Natural killer cell (primary cell): Measurements from ENCODE around the gene DHTKD1. TPM values are rescaled to one million over a fixed set of nuclear protein-coding genes. Genes with fewer than 3 reads are reported as not detected.
"Not testable (repeated sequence)": the region's sequence is repeated elsewhere in the genome, so short reads cannot be mapped to it uniquely, and the experiment has no call there.

Experiments used
- ATAC-seq, 3 donors: fragments of 150-1000 bp in 2 of 3; fragments of 200-7000 bp in 1 of 3; cut with Tn5 transposase; 1 replicate in 1 of 3; 2 replicates in 2 of 3; pipeline ENCODE4 v1.10.0; 2021; ENCODE audit warnings: mild to moderate bottlenecking in 2 of 3, moderate library complexity in 2 of 3
- DNase-seq, 2 donors: peaks; one replicate each; pipeline versions ENCODE4 v3.0.0 to v3.0.0-alpha.2; 2013 to 2021; ENCODE audit warnings: mixed read lengths in 1 of 2
- H3K27ac ChIP-seq: one replicate; pipeline ENCODE4 v1.5.1; 2013; ENCODE audit warnings: mild to moderate bottlenecking, low read length
- H3K27me3 ChIP-seq: one replicate; pipeline ENCODE4 v1.6.1; 2013; ENCODE audit warnings: low read length; ENCODE audit not compliant: control insufficient read depth, insufficient read depth
- H3K36me3 ChIP-seq: one replicate; pipeline ENCODE4 v1.6.1; 2013; ENCODE audit warnings: low read length; ENCODE audit not compliant: control insufficient read depth, insufficient read depth
- H3K4me1 ChIP-seq: one replicate; pipeline ENCODE4 v1.6.1; 2013; ENCODE audit warnings: low read length; ENCODE audit not compliant: control insufficient read depth, insufficient read depth
- H3K4me3 ChIP-seq: one replicate; pipeline ENCODE4 v1.5.1; 2013; ENCODE audit warnings: low read length
- H3K9me3 ChIP-seq: one replicate; pipeline ENCODE4 v1.6.1; 2013; ENCODE audit warnings: low read length; ENCODE audit not compliant: control insufficient read depth, insufficient read depth
- H3K27ac Mint-ChIP-seq, 2 donors: one replicate each; pipeline ENCODE4 v1.8.0; 2022; ENCODE audit warnings: mild to moderate bottlenecking in 2 of 2, mixed read lengths in 2 of 2, moderate library complexity in 1 of 2
- H3K27me3 Mint-ChIP-seq, 2 donors: one replicate each; pipeline ENCODE4 v1.8.0; 2022; ENCODE audit warnings: low read depth in 2 of 2, mixed read lengths in 2 of 2
- H3K36me3 Mint-ChIP-seq: one replicate; pipeline ENCODE4 v1.8.0; 2022; ENCODE audit warnings: mixed read lengths
- H3K4me1 Mint-ChIP-seq, 2 donors: one replicate each; pipeline ENCODE4 v1.8.0; 2022; ENCODE audit warnings: mixed read lengths in 2 of 2
- H3K4me3 Mint-ChIP-seq: one replicate; pipeline ENCODE4 v1.8.0; 2022; ENCODE audit warnings: mild to moderate bottlenecking, moderate library complexity, mixed read lengths
- H3K9me3 Mint-ChIP-seq, 2 donors: one replicate each; pipeline ENCODE4 v1.8.0; 2022; ENCODE audit warnings: mixed read lengths in 2 of 2
- CTCF ChIP-seq: fragments of 200-600 bp; IDR thresholded peaks from one replicate; pipeline ENCODE4 v1.8.0; 2022; ENCODE audit warnings: antibody characterized with exemption
- WGBS: methylation state at CpG from one replicate; pipeline ENCODE4 v1.1.7; 2013; ENCODE audit warnings: missing lambda C conversion rate; ENCODE audit not compliant: insufficient coverage; 5-methylcytosine and 5-hydroxymethylcytosine counted together
- intact Hi-C: fragments of 100-400 bp; cut with micrococcal nuclease; formaldehyde crosslinking; loops from one replicate; pipeline ENCODE4 v1.14.2; 2022
- total RNA-seq, 4 donors: library from RNA; stranded (reverse); fragments of 120-200 nt in 1 of 4; gene quantifications; one replicate each; pipeline versions ENCODE4 v1.2.3 to v1.2.4, GENCODE V29; 2013 to 2022

DHTKD1 gene
- total RNA-seq, 3 donors from 2014 or later (not counting 1 experiment from before 2014, with no cell fraction given) = 14.4 to 17.3 (median 14.8) TPM

- DNase-seq (no peak), ATAC-seq (no peak)
- Mint-ChIP-seq H3K27ac (no peak overlapping the region), H3K9me3 (no peaks in the 10 kb centered on the region), H3K4me1 (no peaks in the 10 kb centered on the region), H3K27me3 (no peaks in the 10 kb centered on the region), H3K4me3 (no peak overlapping the region), H3K36me3 (no peaks in the 10 kb centered on the region)
- H3K4me3 ChIP-seq = no peak overlapping the region
- no peaks in the 10 kb centered on the region for H3K36me3 ChIP-seq
- intact Hi-C loops = no loop called here
- H3K4me1 ChIP-seq = no peaks in the 10 kb centered on the region
- no peaks in the 10 kb centered on the region for H3K27me3 ChIP-seq
- no peaks in the 10 kb centered on the region for H3K9me3 ChIP-seq
- no peak for TF ChIP-seq CTCF
- no peak overlapping the region for H3K27ac ChIP-seq
- 94% methylated on average over 3 of the region's 4 CpGs for WGBS
Observed at GRCh38 chr10:12061124-12061523, 7.6 kb upstream of the DHTKD1 start.

GRCh38 chr10:12062754-12063482 is 5.8 kb upstream of the DHTKD1 start:
- H3K9me3 ChIP-seq = no peaks in the 10 kb centered on the region
- H3K27me3 ChIP-seq = no peaks in the 10 kb centered on the region
- Mint-ChIP-seq H3K4me1 (no peaks in the 10 kb centered on the region), H3K36me3 (no peaks in the 10 kb centered on the region), H3K27me3 (no peaks in the 10 kb centered on the region), H3K9me3 (no peaks in the 10 kb centered on the region), H3K27ac (no peak overlapping the region), H3K4me3 (no peak overlapping the region)
- ATAC-seq = no peak
- H3K36me3 ChIP-seq = no peaks in the 10 kb centered on the region
- no peak overlapping the region for H3K27ac ChIP-seq
- no peak overlapping the region for H3K4me3 ChIP-seq
- intact Hi-C loops = no loop called here
- no peak for DNase-seq
- H3K4me1 ChIP-seq = peaks cover under 1% of the 10 kb centered on the region
- TF ChIP-seq CTCF = no peak
- 89% methylated on average over 12 of the region's 14 CpGs for WGBS

GRCh38 chr10:12063483-12063818 is 5.3 kb upstream of the DHTKD1 start:
- H3K27me3 ChIP-seq = no peaks in the 10 kb centered on the region
- no peaks in the 10 kb centered on the region for H3K4me1 Mint-ChIP-seq
- no peaks in the 10 kb centered on the region for H3K9me3 Mint-ChIP-seq
- TF ChIP-seq CTCF = no peak
- H3K36me3 ChIP-seq = no peaks in the 10 kb centered on the region
- no CpG with 5 or more reads among the region's 3 CpGs for WGBS
- no peak for ATAC-seq
- peaks cover 6% of the 10 kb centered on the region for H3K4me1 ChIP-seq
- H3K27ac ChIP-seq = no peak overlapping the region
- no peaks in the 10 kb centered on the region for H3K36me3 Mint-ChIP-seq
- no peaks in the 10 kb centered on the region for H3K27me3 Mint-ChIP-seq
- no peak overlapping the region for H3K4me3 Mint-ChIP-seq
- no peak overlapping the region for H3K27ac Mint-ChIP-seq
- H3K4me3 ChIP-seq = no peak overlapping the region
- intact Hi-C loops = no loop called here
- no peak for DNase-seq
- H3K9me3 ChIP-seq = no peaks in the 10 kb centered on the region

GRCh38 chr10:12067336-12067735 is 1.4 kb upstream of the DHTKD1 start:
- 100% methylated on average over 2 of the region's 2 CpGs for WGBS
- Mint-ChIP-seq H3K9me3 (no peaks in the 10 kb centered on the region), H3K4me1 (peaks cover 12 to 16% of the 10 kb centered on the region in 2 donors), H3K27ac (peak overlapping the region in 1 of 2 donors; percentile 81), H3K4me3 (peak overlapping the region; percentile 25), H3K36me3 (no peaks in the 10 kb centered on the region), H3K27me3 (no peaks in the 10 kb centered on the region)
- Histone ChIP-seq H3K27ac (no peak overlapping the region), H3K4me3 (no peak overlapping the region), H3K36me3 (no peaks in the 10 kb centered on the region), H3K27me3 (no peaks in the 10 kb centered on the region), H3K9me3 (no peaks in the 10 kb centered on the region), H3K4me1 (peaks cover 14% of the 10 kb centered on the region)
- DNase-seq (no peak), ATAC-seq (no peak)
- TF ChIP-seq CTCF = no peak
- intact Hi-C loops = no loop called here

GRCh38 chr10:12071441-12071840 is 2.7 kb downstream of the DHTKD1 start:
- not testable (repeated sequence) for H3K4me3 Mint-ChIP-seq, H3K9me3 ChIP-seq
- WGBS = 95% methylated on average over 12 of the region's 15 CpGs

More at GRCh38 chr10:12071441-12071840, 2.7 kb downstream of the DHTKD1 start:
- peaks cover 12 to 16% of the 10 kb centered on the region in 2 donors for H3K4me1 Mint-ChIP-seq
- H3K27ac ChIP-seq, H3K36me3 ChIP-seq, H3K4me3 ChIP-seq, H3K27me3 Mint-ChIP-seq, intact Hi-C loops, H3K36me3 Mint-ChIP-seq, ATAC-seq, H3K9me3 Mint-ChIP-seq, H3K27ac Mint-ChIP-seq, DNase-seq, H3K27me3 ChIP-seq: not testable (repeated sequence)
- peaks cover 14% of the 10 kb centered on the region for H3K4me1 ChIP-seq
